Smooth muscle cell (in vitro differentiated cells): Measurements from ENCODE around the gene EFNA5. TPM values are rescaled to one million over a fixed set of nuclear protein-coding genes. Genes with fewer than 3 reads are reported as not detected.

ENCODE experiments used
- DNase-seq: peaks from one replicate; lab custom pipeline; 2025; ENCODE audit not compliant: unreplicated experiment; lab: John Stamatoyannopoulos, UW
- H2AFZ ChIP-seq: fragments of 200-600 bp; sonication (generic); 2 replicates; pipeline ENCODE4 v1.6.0; 2016; ENCODE audit warnings: antibody characterized with exemption, low read depth, mild to moderate bottlenecking
- H3F3A ChIP-seq: fragments of 200-600 bp; sonication (generic); 2 replicates; pipeline ENCODE4 v1.6.0; 2017; ENCODE audit warnings: antibody characterized with exemption, low read depth
- H3K27ac ChIP-seq: fragments of 200-600 bp; sonication (generic); 2 replicates; pipeline ENCODE4 v1.5.1; 2016; ENCODE audit warnings: low read depth, mild to moderate bottlenecking
- H3K27me3 ChIP-seq: fragments of 200-600 bp; sonication (generic); 2 replicates; pipeline ENCODE4 v1.6.1; 2016; ENCODE audit warnings: low read depth, mild to moderate bottlenecking
- H3K36me3 ChIP-seq: fragments of 200-600 bp; sonication (generic); 2 replicates; pipeline ENCODE4 v1.5.1; 2016; ENCODE audit warnings: low read depth
- H3K4me1 ChIP-seq: fragments of 200-600 bp; sonication (generic); 2 replicates; pipeline ENCODE4 v1.5.1; 2016; ENCODE audit warnings: low read depth
- H3K4me2 ChIP-seq: fragments of 200-600 bp; sonication (generic); 2 replicates; pipeline ENCODE4 v1.6.0; 2016; ENCODE audit warnings: mild to moderate bottlenecking
- H3K4me3 ChIP-seq: fragments of 200-600 bp; sonication (generic); 2 replicates; pipeline ENCODE4 v1.5.1; 2016; ENCODE audit warnings: mild to moderate bottlenecking
- H3K79me2 ChIP-seq: fragments of 200-600 bp; sonication (generic); 2 replicates; pipeline ENCODE4 v1.6.0; 2016; ENCODE audit warnings: low read depth, mild to moderate bottlenecking
- H3K9ac ChIP-seq: fragments of 200-600 bp; sonication (generic); 2 replicates; pipeline ENCODE4 v1.6.0; 2016; ENCODE audit warnings: low read depth
- H3K9me3 ChIP-seq: fragments of 200-600 bp; sonication (generic); replicated peaks from 2 replicates; pipeline ENCODE4 v1.5.1; 2016; ENCODE audit warnings: low read depth
- H4K20me1 ChIP-seq: fragments of 200-600 bp; sonication (generic); 2 replicates; pipeline ENCODE4 v1.6.0; 2016; ENCODE audit warnings: low read depth
- CTCF ChIP-seq: fragments of 200-600 bp; sonication (generic); IDR thresholded peaks from 2 replicates; pipeline ENCODE4 v1.5.1; 2017; ENCODE audit warnings: borderline replicate concordance, mild to moderate bottlenecking, antibody characterized with exemption; ENCODE audit not compliant: insufficient read depth, poor library complexity, severe bottlenecking
- WGBS: methylation state at CpG from one replicate; pipeline ENCODE4 v1.1.7; 2016; ENCODE audit warnings: low lambda C conversion rate; 5-methylcytosine and 5-hydroxymethylcytosine counted together
- polyA plus RNA-seq: library from polyadenylated mRNA; unstranded; fragments of >200 nt; fragmentation: Nextera tagmentation; extraction: Ambion mirVana; gene quantifications from 2 replicates; pipeline ENCODE4 v1.2.1, GENCODE V29; 2016
- total RNA-seq: library from RNA; depleted of rRNA; stranded (reverse); fragments of >200 nt; gene quantifications from 2 replicates; pipeline ENCODE4 v1.2.3, GENCODE V29; 2014

The EFNA5 gene
- total and polyA plus RNA-seq, 2 experiments from 2014 or later: 0.32 to 8.8 TPM

DNA sequence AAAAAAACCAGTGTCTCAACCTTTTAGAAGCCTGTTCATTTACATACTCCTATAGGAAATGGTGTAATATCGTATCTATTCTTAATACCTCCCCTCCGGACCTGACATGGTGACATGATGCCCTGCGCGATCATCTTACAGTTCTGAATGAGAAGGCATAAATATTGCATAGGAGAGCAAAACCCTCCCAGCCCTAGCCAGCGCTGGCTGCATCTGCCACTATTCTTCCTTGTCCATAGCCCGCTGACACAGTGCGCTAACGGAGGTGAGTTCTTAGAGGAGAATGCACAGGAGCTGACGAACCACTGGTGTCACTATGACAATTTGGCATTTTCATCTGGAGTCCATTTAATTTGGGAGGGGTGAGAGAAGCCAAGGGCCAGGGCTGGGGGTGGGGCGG is 290.1 kb downstream of the EFNA5 start:
- no peaks in the 10 kb centered on the region for H3K9me3 ChIP-seq
- peaks cover 6% of the 10 kb centered on the region for H3F3A ChIP-seq
- no peak for DNase-seq
- no peaks in the 10 kb centered on the region for H3K79me2 ChIP-seq
- 98% methylated on average over 10 of the region's 10 CpGs for WGBS
- H3K4me3 ChIP-seq: no peak overlapping the region
- H4K20me1 ChIP-seq: no peaks in the 10 kb centered on the region
- H3K27ac ChIP-seq: no peak overlapping the region
- H3K27me3 ChIP-seq: no peaks in the 10 kb centered on the region
- H3K4me2 ChIP-seq: no peak overlapping the region
- no peaks in the 10 kb centered on the region for H3K36me3 ChIP-seq
- H3K4me1 ChIP-seq: no peaks in the 10 kb centered on the region
- H2AFZ ChIP-seq: no peak overlapping the region
- no peak overlapping the region for H3K9ac ChIP-seq
- TF ChIP-seq CTCF: no peak

- Histone ChIP-seq H3K36me3 (no peaks in the 10 kb centered on the region), H3K79me2 (no peaks in the 10 kb centered on the region), H3K27ac (no peak overlapping the region), H3K4me1 (no peaks in the 10 kb centered on the region), H3K4me2 (no peak overlapping the region), H3K9ac (no peak overlapping the region), H4K20me1 (no peaks in the 10 kb centered on the region), H3K9me3 (no peaks in the 10 kb centered on the region), H2AFZ (no peak overlapping the region), H3K27me3 (no peaks in the 10 kb centered on the region), H3F3A (peaks cover 6% of the 10 kb centered on the region), H3K4me3 (no peak overlapping the region)
- DNase-seq: no peak
- 98% methylated on average over 2 of the region's 2 CpGs for WGBS
- TF ChIP-seq CTCF: no peak
Observed at GRCh38 chr5:107378218-107378899, 292.4 kb downstream of the EFNA5 start.

DNA sequence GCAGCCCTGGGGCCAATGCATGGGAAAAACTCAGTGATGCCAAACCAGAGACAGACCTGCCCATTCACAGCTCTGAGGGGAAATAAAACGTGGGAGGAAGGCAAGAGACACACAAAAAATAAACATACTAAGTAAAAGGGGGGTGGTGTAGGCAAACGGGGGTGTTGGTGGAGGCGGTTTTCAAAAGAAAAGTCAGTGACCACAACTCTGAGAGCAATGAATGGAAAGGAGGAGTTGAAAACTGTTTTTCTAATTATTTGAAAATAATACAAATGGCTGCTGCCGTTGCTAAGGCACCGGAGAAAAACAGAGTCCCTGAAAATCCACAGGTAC is 293.5 kb downstream of the EFNA5 start:
- peaks cover 6% of the 10 kb centered on the region for H3F3A ChIP-seq
- H4K20me1 ChIP-seq: no peaks in the 10 kb centered on the region
- no peak for DNase-seq
- no peak overlapping the region for H3K27ac ChIP-seq
- H3K27me3 ChIP-seq: no peaks in the 10 kb centered on the region
- H3K9ac ChIP-seq: no peak overlapping the region
- H3K36me3 ChIP-seq: no peaks in the 10 kb centered on the region
- no peak overlapping the region for H2AFZ ChIP-seq
- TF ChIP-seq CTCF: no peak
- 79% methylated on average over 5 of the region's 5 CpGs for WGBS
- H3K4me1 ChIP-seq: no peaks in the 10 kb centered on the region
- H3K9me3 ChIP-seq: no peaks in the 10 kb centered on the region
- no peak overlapping the region for H3K4me2 ChIP-seq
- H3K79me2 ChIP-seq: no peaks in the 10 kb centered on the region
- H3K4me3 ChIP-seq: no peak overlapping the region
